Astrocyte (in vitro differentiated cells and primary cell): ENCODE results near the gene HCRTR1.

Source experiments
- CTCF ChIP-seq: IDR thresholded peaks from 2 replicates; pipeline ENCODE4 v1.5.1; 2011; ENCODE audit warnings: low read depth, mild to moderate bottlenecking, inconsistent platforms, low read length, moderate library complexity; ENCODE audit not compliant: insufficient read depth
- EZH2 ChIP-seq: IDR thresholded peaks from 2 replicates; pipeline ENCODE4 v1.6.1; 2012; ENCODE audit warnings: mild to moderate bottlenecking, low read length, inconsistent platforms; ENCODE audit not compliant: insufficient read depth

GRCh38 chr1:31640964-31641363 is 23.5 kb downstream of the HCRTR1 start:
- TF ChIP-seq CTCF = no peak
- no peak for TF ChIP-seq EZH2
